ENCODE measurements around the gene OTUD1.

OTUD1 gene

DNA sequence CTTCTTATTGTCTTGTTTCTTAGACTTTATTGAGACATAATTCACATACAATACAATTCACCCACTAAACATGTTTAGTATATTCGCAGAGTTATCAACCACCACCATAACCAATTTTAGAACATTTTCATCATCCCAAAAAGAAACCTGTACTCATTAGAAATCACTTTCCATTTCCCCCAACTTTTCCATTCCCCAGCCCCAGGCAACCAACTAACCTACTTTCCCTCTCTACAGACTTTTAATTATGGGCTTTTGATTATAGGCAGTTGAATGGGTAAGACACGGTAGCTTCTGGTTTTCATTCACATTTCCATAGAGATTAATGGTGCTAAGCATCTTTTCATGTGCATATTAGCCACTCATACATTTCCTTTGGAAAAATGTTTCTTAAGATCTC lies 24.2 kb upstream of the OTUD1 start:
- H3K27me3 ChIP-seq (ENCODE audit: control insufficient read depth in 1 of 2, insufficient read depth in 1 of 2, low read length in 2 of 2): no peaks in the 10 kb centered on the region
- H2AFZ ChIP-seq (ENCODE audit: low read depth, low read length): no peak overlapping the region
- no peak overlapping the region for H4K91ac ChIP-seq (ENCODE audit: low read length)
- no peak overlapping the region for H4K8ac ChIP-seq (ENCODE audit: low read length)
- H3K36me3 ChIP-seq (ENCODE audit: control insufficient read depth in 1 of 2, insufficient read depth in 2 of 2, low read depth in 1 of 2, low read length in 2 of 2): no peaks in the 10 kb centered on the region
- H2BK15ac ChIP-seq (ENCODE audit: low read depth, poor library complexity, severe bottlenecking): no peak overlapping the region
- no peaks in the 10 kb centered on the region for H3K79me1 ChIP-seq (replicated peaks; ENCODE audit: low read length, poor library complexity, severe bottlenecking)
- H3K9ac ChIP-seq (ENCODE audit: low read length): no peak overlapping the region
- no peak overlapping the region for H2AK5ac ChIP-seq (ENCODE audit: low read length, severe bottlenecking)
- WGBS: 94% methylated on average over 1 of the region's 2 CpGs
- H3K23ac ChIP-seq (ENCODE audit: low read length in 2 of 2): no peak overlapping the region
- H3K4ac ChIP-seq (ENCODE audit: low read depth in 1 of 2, low read length in 2 of 2): no peak overlapping the region
- no peak overlapping the region for H3K4me3 ChIP-seq (ENCODE audit: insufficient read depth in 1 of 2, low read depth in 1 of 2, low read length in 2 of 2)
- H3K4me2 ChIP-seq (ENCODE audit: low read length, poor library complexity, severe bottlenecking): no peak overlapping the region
- no peaks in the 10 kb centered on the region for H3K4me1 ChIP-seq (ENCODE audit: control insufficient read depth, insufficient read depth, low read depth, low read length)
- no peak overlapping the region for H2BK120ac ChIP-seq (ENCODE audit: low read depth, low read length)
- no peak overlapping the region for H2BK5ac ChIP-seq (ENCODE audit: low read depth, low read length, poor library complexity, severe bottlenecking)
- H3K18ac ChIP-seq (ENCODE audit: low read depth in 1 of 2, low read length in 2 of 2): no peak overlapping the region
- no peaks in the 10 kb centered on the region for H3K9me3 ChIP-seq (ENCODE audit: control insufficient read depth, low read length)
- no peak overlapping the region for H3K27ac ChIP-seq (ENCODE audit: low read length, poor library complexity, severe bottlenecking)
- H2BK12ac ChIP-seq (ENCODE audit: low read length in 2 of 2): no peak overlapping the region
- H3K14ac ChIP-seq (ENCODE audit: low read length in 2 of 2): no peak overlapping the region
- no peak for DNase-seq

DNA sequence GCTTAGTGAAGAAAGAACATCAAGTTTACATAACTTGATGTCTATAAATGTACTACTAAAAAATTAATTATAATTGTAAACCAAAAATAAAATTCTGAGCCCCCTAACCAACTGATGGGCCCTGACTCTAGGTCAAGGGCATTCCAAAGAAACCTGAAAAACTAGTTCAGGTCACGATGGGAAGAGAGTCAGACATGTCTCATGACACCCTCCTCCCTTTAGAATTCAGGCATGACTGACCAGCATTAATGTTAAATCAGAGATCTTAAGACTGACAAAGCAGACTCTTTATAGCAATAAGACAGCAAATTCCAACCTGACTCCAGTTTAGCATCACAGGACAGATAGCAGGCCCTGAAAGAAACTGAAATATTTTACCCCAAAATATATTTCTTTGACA lies 21.6 kb upstream of the OTUD1 start:
- Histone ChIP-seq H2AFZ (ENCODE audit: low read depth, low read length) (no peak overlapping the region), H3K27me3 (ENCODE audit: control insufficient read depth in 1 of 2, insufficient read depth in 1 of 2, low read length in 2 of 2) (no peaks in the 10 kb centered on the region), H2BK15ac (ENCODE audit: low read depth, poor library complexity, severe bottlenecking) (no peak overlapping the region), H3K23ac (ENCODE audit: low read length in 2 of 2) (no peak overlapping the region), H3K9ac (ENCODE audit: low read length) (no peak overlapping the region), H2BK120ac (ENCODE audit: low read depth, low read length) (no peak overlapping the region), H3K14ac (ENCODE audit: low read length in 2 of 2) (no peak overlapping the region), H3K4me1 (ENCODE audit: control insufficient read depth, insufficient read depth, low read depth, low read length) (no peaks in the 10 kb centered on the region), H3K4me3 (ENCODE audit: insufficient read depth in 1 of 2, low read depth in 1 of 2, low read length in 2 of 2) (no peak overlapping the region), H3K36me3 (ENCODE audit: control insufficient read depth in 1 of 2, insufficient read depth in 2 of 2, low read depth in 1 of 2, low read length in 2 of 2) (no peaks in the 10 kb centered on the region), H2AK5ac (ENCODE audit: low read length, severe bottlenecking) (no peak overlapping the region), H3K79me1 (replicated peaks; ENCODE audit: low read length, poor library complexity, severe bottlenecking) (no peaks in the 10 kb centered on the region), H3K4me2 (ENCODE audit: low read length, poor library complexity, severe bottlenecking) (no peak overlapping the region), H2BK12ac (ENCODE audit: low read length in 2 of 2) (no peak overlapping the region), H2BK5ac (ENCODE audit: low read depth, low read length, poor library complexity, severe bottlenecking) (no peak overlapping the region), H4K91ac (ENCODE audit: low read length) (no peak overlapping the region), H3K18ac (ENCODE audit: low read depth in 1 of 2, low read length in 2 of 2) (no peak overlapping the region), H3K9me3 (ENCODE audit: control insufficient read depth, low read length) (no peaks in the 10 kb centered on the region), H3K27ac (ENCODE audit: low read length, poor library complexity, severe bottlenecking) (no peak overlapping the region), H3K4ac (ENCODE audit: low read depth in 1 of 2, low read length in 2 of 2) (no peak overlapping the region), H4K8ac (ENCODE audit: low read length) (no peak overlapping the region)
- WGBS: 58% methylated on average over 1 of the region's 1 CpG
- no peak for DNase-seq

DNA sequence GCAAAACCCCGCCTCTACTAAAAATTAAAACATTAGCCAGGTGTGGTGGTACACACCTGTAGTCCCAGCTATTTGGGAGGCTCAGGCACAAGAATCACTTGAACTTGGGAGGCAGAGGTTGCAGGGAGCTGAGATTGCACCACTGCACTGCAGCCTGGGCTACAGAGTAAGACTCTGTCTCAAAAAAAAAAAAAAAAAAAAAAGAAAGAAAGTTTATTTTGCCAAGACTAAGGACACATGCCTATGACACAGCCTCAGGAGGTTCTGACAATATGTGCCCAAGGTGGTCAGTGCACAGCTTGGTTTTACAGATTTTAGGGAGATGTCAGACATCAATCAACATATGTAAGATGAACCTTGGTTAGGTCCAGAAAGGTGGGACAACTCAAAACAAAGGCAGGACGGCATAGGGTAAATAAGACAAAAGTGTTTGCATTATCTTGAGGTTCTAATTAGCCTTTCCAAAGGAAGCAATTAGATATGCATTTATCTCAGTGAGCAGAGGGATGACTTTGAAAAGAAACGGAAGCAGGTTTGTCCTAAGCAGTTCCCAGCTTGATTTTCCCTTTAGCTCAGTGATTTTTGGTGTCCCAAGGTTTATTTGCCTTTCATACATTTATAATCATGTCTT lies 20.7 kb upstream of the OTUD1 start:
- no peak overlapping the region for H3K23ac ChIP-seq (ENCODE audit: low read length in 2 of 2)
- DNase-seq: no peak
- H3K9me3 ChIP-seq (ENCODE audit: control insufficient read depth, low read length): no peaks in the 10 kb centered on the region
- H3K4me1 ChIP-seq (ENCODE audit: control insufficient read depth, insufficient read depth, low read depth, low read length): no peaks in the 10 kb centered on the region
- no peaks in the 10 kb centered on the region for H3K79me1 ChIP-seq (replicated peaks; ENCODE audit: low read length, poor library complexity, severe bottlenecking)
- no peak overlapping the region for H3K4me3 ChIP-seq (ENCODE audit: insufficient read depth in 1 of 2, low read depth in 1 of 2, low read length in 2 of 2)
- no peak overlapping the region for H2BK120ac ChIP-seq (ENCODE audit: low read depth, low read length)
- H2AFZ ChIP-seq (ENCODE audit: low read depth, low read length): no peak overlapping the region
- H2BK15ac ChIP-seq (ENCODE audit: low read depth, poor library complexity, severe bottlenecking): no peak overlapping the region
- H4K8ac ChIP-seq (ENCODE audit: low read length): no peak overlapping the region
- H2BK5ac ChIP-seq (ENCODE audit: low read depth, low read length, poor library complexity, severe bottlenecking): no peak overlapping the region
- no peak overlapping the region for H3K4me2 ChIP-seq (ENCODE audit: low read length, poor library complexity, severe bottlenecking)
- no peak overlapping the region for H3K9ac ChIP-seq (ENCODE audit: low read length)
- no peak overlapping the region for H2BK12ac ChIP-seq (ENCODE audit: low read length in 2 of 2)
- no peaks in the 10 kb centered on the region for H3K36me3 ChIP-seq (ENCODE audit: control insufficient read depth in 1 of 2, insufficient read depth in 2 of 2, low read depth in 1 of 2, low read length in 2 of 2)
- H3K27ac ChIP-seq (ENCODE audit: low read length, poor library complexity, severe bottlenecking): no peak overlapping the region
- no peak overlapping the region for H4K91ac ChIP-seq (ENCODE audit: low read length)
- 83% methylated on average over 2 of the region's 3 CpGs for WGBS
- no peaks in the 10 kb centered on the region for H3K27me3 ChIP-seq (ENCODE audit: control insufficient read depth in 1 of 2, insufficient read depth in 1 of 2, low read length in 2 of 2)
- H2AK5ac ChIP-seq (ENCODE audit: low read length, severe bottlenecking): no peak overlapping the region
- H3K4ac ChIP-seq (ENCODE audit: low read depth in 1 of 2, low read length in 2 of 2): no peak overlapping the region
- no peak overlapping the region for H3K18ac ChIP-seq (ENCODE audit: low read depth in 1 of 2, low read length in 2 of 2)
- H3K14ac ChIP-seq (ENCODE audit: low read length in 2 of 2): no peak overlapping the region

DNA sequence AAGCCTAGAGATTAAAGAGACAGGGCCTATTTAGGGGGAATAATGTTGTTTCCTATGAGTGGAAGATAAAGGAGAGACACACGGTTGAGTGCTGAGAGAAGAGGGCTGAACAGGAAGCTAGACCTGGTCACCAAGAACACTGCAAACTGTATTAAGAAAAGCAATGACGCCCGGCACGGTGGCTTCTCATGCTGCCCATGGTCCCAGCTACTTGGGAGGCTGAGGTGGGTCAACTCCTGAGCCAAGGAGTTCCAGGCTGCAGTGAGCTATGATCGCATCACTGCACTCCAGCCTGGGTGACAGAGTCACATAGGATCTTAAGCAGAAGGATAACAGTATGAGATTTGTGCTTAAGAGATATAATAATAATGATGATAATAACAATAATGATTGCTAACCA lies 19.7 kb upstream of the OTUD1 start:
- Histone ChIP-seq H2AK5ac (ENCODE audit: low read length, severe bottlenecking) (no peak overlapping the region), H3K27ac (ENCODE audit: low read length, poor library complexity, severe bottlenecking) (no peak overlapping the region)

More for the DNA sequence above, 19.7 kb upstream of the OTUD1 start:
- no peak overlapping the region for H3K4me2 ChIP-seq (ENCODE audit: low read length, poor library complexity, severe bottlenecking)
- no peak overlapping the region for H2BK120ac ChIP-seq (ENCODE audit: low read depth, low read length)
- H2BK5ac ChIP-seq (ENCODE audit: low read depth, low read length, poor library complexity, severe bottlenecking): no peak overlapping the region
- no peak overlapping the region for H3K18ac ChIP-seq (ENCODE audit: low read depth in 1 of 2, low read length in 2 of 2)
- no peak overlapping the region for H4K91ac ChIP-seq (ENCODE audit: low read length)
- H4K8ac ChIP-seq (ENCODE audit: low read length): no peak overlapping the region
- H3K4me3 ChIP-seq (ENCODE audit: insufficient read depth in 1 of 2, low read depth in 1 of 2, low read length in 2 of 2): no peak overlapping the region
- H3K23ac ChIP-seq (ENCODE audit: low read length in 2 of 2): no peak overlapping the region
- H3K9ac ChIP-seq (ENCODE audit: low read length): no peak overlapping the region
- no peak overlapping the region for H3K4ac ChIP-seq (ENCODE audit: low read depth in 1 of 2, low read length in 2 of 2)
- no peak overlapping the region for H2BK15ac ChIP-seq (ENCODE audit: low read depth, poor library complexity, severe bottlenecking)
- H3K27me3 ChIP-seq (ENCODE audit: control insufficient read depth in 1 of 2, insufficient read depth in 1 of 2, low read length in 2 of 2): no peaks in the 10 kb centered on the region
- no peaks in the 10 kb centered on the region for H3K36me3 ChIP-seq (ENCODE audit: control insufficient read depth in 1 of 2, insufficient read depth in 2 of 2, low read depth in 1 of 2, low read length in 2 of 2)
- H2BK12ac ChIP-seq (ENCODE audit: low read length in 2 of 2): no peak overlapping the region
- no peaks in the 10 kb centered on the region for H3K9me3 ChIP-seq (ENCODE audit: control insufficient read depth, low read length)
- H3K14ac ChIP-seq (ENCODE audit: low read length in 2 of 2): no peak overlapping the region
- no peak overlapping the region for H2AFZ ChIP-seq (ENCODE audit: low read depth, low read length)
- H3K79me1 ChIP-seq (replicated peaks; ENCODE audit: low read length, poor library complexity, severe bottlenecking): no peaks in the 10 kb centered on the region
- H3K4me1 ChIP-seq (ENCODE audit: control insufficient read depth, insufficient read depth, low read depth, low read length): no peaks in the 10 kb centered on the region
- 78% methylated on average over 5 of the region's 5 CpGs for WGBS
- no peak for DNase-seq
